Colonic mucosa (tissue), 4 donors: Measurements from ENCODE around the gene C10orf71. TPM values are rescaled to one million over a fixed set of nuclear protein-coding genes. Genes with fewer than 3 reads are reported as not detected.

Experiments used
- DNase-seq: peaks from one replicate; pipeline ENCODE4 v3.0.0-alpha.2; 2020
- H3K27ac ChIP-seq: fragments of 200-600 bp; one replicate; pipeline ENCODE4 v1.8.0; 2021
- H3K27me3 ChIP-seq: fragments of 200-600 bp; one replicate; pipeline ENCODE4 v1.8.0; 2021
- H3K36me3 ChIP-seq: fragments of 200-600 bp; one replicate; pipeline ENCODE4 v1.8.0; 2021
- H3K4me1 ChIP-seq: fragments of 200-600 bp; one replicate; pipeline ENCODE4 v1.8.0; 2021; ENCODE audit warnings: mild to moderate bottlenecking
- H3K4me3 ChIP-seq: fragments of 200-600 bp; one replicate; pipeline ENCODE4 v1.8.0; 2021
- H3K9ac ChIP-seq, 2 donors: one replicate each; pipeline ENCODE4 v1.7.0; 2013; ENCODE audit warnings: control low read depth in 2 of 2, low read depth in 2 of 2, low read length in 2 of 2
- H3K9me3 ChIP-seq: fragments of 200-600 bp; one replicate; pipeline ENCODE4 v1.8.0; 2021
- CTCF ChIP-seq: fragments of 200-600 bp; IDR thresholded peaks from one replicate; pipeline ENCODE4 v1.8.0; 2022; ENCODE audit warnings: antibody characterized with exemption, mild to moderate bottlenecking
- intact Hi-C: fragments of 100-400 bp; cut with DNase I; formaldehyde crosslinking; loops from one replicate; pipeline ENCODE4 v1.14.1; 2022
- total RNA-seq, 2 donors: library from RNA; stranded (reverse); fragmentation: NEBNext Ultra II Directional in 1 of 2; extraction: Animal tissue kit (Norgen Biotek cat#: 25700) in 1 of 2; gene quantifications; one replicate each; pipeline ENCODE4 v1.2.1, GENCODE V29; 2021
- donor health status: healthy.
- donor health status: DM: no; HTN: no; CAD: no.
- donor health status: DM: no; HTN: no; CAD: no.

Gene C10orf71
- total RNA-seq, 2 donors from 2014 or later: not detected

DNA sequence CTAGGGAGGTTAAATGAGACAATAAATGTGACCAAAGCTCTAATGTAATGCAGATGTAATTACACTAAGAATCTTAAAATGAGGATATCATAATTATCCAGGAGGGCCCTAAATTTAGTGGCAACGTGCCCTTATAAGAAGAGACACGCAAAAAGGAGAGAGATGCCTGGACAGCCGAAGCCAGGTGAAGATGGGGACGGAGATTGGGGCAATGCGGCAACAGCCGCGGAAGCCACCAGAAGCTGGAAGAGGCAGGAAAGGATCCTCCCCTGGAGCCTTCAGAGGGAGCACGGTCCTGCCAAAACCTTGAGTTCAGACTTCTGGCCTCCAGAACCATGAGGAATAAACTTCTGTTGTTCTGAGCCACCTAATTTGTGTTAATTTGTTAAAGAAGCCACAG, 25.3 kb upstream of the C10orf71 start:
- Histone ChIP-seq H3K4me3 (no peak overlapping the region), H3K9ac (no peak overlapping the region), H3K9me3 (no peaks in the 10 kb centered on the region), H3K4me1 (no peaks in the 10 kb centered on the region), H3K36me3 (no peaks in the 10 kb centered on the region), H3K27me3 (no peaks in the 10 kb centered on the region), H3K27ac (no peak overlapping the region)
- intact Hi-C loops: no loop called here
- no peak for TF ChIP-seq CTCF
- no peak for DNase-seq

DNA sequence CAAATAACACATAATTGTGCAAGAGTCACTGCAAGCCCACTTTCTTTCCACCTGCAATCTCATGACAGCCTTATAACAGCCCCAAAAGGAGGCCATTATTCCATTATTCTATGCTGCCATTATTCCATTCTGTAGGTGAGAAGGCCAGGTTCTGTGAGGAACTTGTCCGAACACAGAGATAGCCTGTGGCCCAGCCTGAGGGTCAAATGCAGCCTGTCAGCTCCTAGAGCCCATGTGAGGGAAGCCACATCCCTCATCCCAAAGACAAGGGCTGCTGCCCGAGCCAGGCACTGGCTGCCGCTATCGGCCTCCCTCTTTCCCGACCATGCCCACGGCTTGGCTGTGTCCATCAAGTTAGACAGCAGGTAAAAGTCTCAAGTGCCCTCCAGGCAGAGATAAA, 24.1 kb upstream of the C10orf71 start:
- TF ChIP-seq CTCF: no peak
- no peak for DNase-seq
- no peaks in the 10 kb centered on the region for H3K9me3 ChIP-seq
- no peak overlapping the region for H3K4me3 ChIP-seq
- no peak overlapping the region for H3K27ac ChIP-seq
- intact Hi-C loops: no loop called here
- no peak overlapping the region for H3K9ac ChIP-seq
- no peaks in the 10 kb centered on the region for H3K4me1 ChIP-seq
- no peaks in the 10 kb centered on the region for H3K36me3 ChIP-seq
- no peaks in the 10 kb centered on the region for H3K27me3 ChIP-seq

GRCh38 chr10:49275896-49276295, 23.1 kb upstream of the C10orf71 start:
- Histone ChIP-seq H3K4me1 (no peaks in the 10 kb centered on the region), H3K9me3 (no peaks in the 10 kb centered on the region), H3K9ac (no peak overlapping the region), H3K36me3 (no peaks in the 10 kb centered on the region), H3K27ac (no peak overlapping the region), H3K4me3 (no peak overlapping the region), H3K27me3 (no peaks in the 10 kb centered on the region)
- TF ChIP-seq CTCF: no peak
- no peak for DNase-seq
- intact Hi-C loops: no loop called here

DNA sequence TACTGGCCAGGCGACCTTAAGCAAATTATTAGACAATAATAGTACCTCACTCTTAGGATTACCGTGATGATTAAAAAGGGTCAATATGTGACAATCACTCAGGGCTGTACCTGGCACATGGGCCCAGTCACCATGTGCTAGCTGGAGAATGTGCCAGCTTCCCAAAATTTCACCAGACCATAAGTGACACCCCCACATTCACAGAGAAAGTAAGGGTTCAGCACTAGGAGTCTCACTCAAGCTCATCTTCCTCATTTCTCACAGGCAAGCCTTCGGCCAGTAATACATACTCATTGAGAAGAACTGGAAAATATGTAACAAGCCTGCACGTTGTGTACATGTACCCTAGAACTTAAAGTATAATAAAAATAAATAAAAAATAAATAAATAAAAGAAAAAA, 22.4 kb upstream of the C10orf71 start:
- H3K36me3 ChIP-seq: no peaks in the 10 kb centered on the region
- H3K9me3 ChIP-seq: no peaks in the 10 kb centered on the region
- H3K4me3 ChIP-seq: no peak overlapping the region
- H3K4me1 ChIP-seq: no peaks in the 10 kb centered on the region
- no peak overlapping the region for H3K27ac ChIP-seq
- no peak overlapping the region for H3K9ac ChIP-seq
- no peaks in the 10 kb centered on the region for H3K27me3 ChIP-seq
- no peak for DNase-seq
- TF ChIP-seq CTCF: no peak
- intact Hi-C loops: no loop called here

DNA sequence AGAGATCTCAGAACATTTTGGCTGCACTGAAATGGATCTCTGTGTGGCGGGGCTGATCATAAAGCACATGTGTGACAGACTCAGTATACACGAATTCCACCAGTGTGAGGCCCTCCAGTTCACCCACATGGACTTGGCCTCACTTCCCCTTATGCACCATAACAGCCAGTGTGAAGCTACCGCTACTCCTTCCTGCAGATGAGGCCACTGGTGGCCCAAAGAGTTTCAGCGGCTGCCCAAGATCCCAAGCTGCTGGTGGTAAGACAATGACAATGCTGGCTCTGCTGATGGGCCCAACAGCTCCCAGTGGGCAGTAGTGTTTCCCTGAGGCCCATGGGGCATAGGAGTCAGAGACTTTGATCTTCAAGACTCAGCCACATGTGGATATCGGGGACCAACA, 21.0 kb upstream of the C10orf71 start:
- H3K4me3 ChIP-seq: no peak overlapping the region
- H3K27ac ChIP-seq: no peak overlapping the region
- TF ChIP-seq CTCF: no peak
- no peak overlapping the region for H3K9ac ChIP-seq
- DNase-seq: no peak
- no peaks in the 10 kb centered on the region for H3K27me3 ChIP-seq
- intact Hi-C loops: no loop called here
- H3K9me3 ChIP-seq: no peaks in the 10 kb centered on the region
- no peaks in the 10 kb centered on the region for H3K36me3 ChIP-seq
- H3K4me1 ChIP-seq: no peaks in the 10 kb centered on the region

GRCh38 chr10:49278497-49278981, 20.4 kb upstream of the C10orf71 start:
- no peaks in the 10 kb centered on the region for H3K27me3 ChIP-seq
- no peak overlapping the region for H3K27ac ChIP-seq
- H3K9ac ChIP-seq: no peak overlapping the region
- no peaks in the 10 kb centered on the region for H3K9me3 ChIP-seq
- TF ChIP-seq CTCF: no peak
- no peak overlapping the region for H3K4me3 ChIP-seq
- H3K4me1 ChIP-seq: no peaks in the 10 kb centered on the region
- H3K36me3 ChIP-seq: no peaks in the 10 kb centered on the region
- intact Hi-C loops: no loop called here
- no peak for DNase-seq
